Coronary artery (tissue), 2 donors: ENCODE data around the gene DLGAP5.
A peak's percentile ranks its signal among the peaks of the same experiment; 100 is the strongest.

Experiments
- DNase-seq: peaks from one replicate; pipeline ENCODE4 v3.0.0-alpha.2; 2017; ENCODE audit warnings: low spot score
- H3K27ac ChIP-seq, 2 donors: fragments of 200-600 bp; sonication (generic); one replicate each; pipeline ENCODE4 v1.5.1; 2016 to 2019
- H3K4me3 ChIP-seq: fragments of 200-600 bp; sonication (generic); 2 replicates; pipeline ENCODE4 v1.5.1; 2016; ENCODE audit warnings: mild to moderate bottlenecking, moderate library complexity
- TF ChIP-seq, protein P1 (sequence below): fragments of 200-600 bp; sonication (generic); IDR thresholded peaks from one replicate; pipeline ENCODE4 v1.5.1; 2019; ENCODE audit warnings: antibody characterized with exemption

DLGAP5 gene

GRCh38 chr14:55139141-55139540 lies 52.2 kb downstream of the DLGAP5 start:
- DNase-seq: no peak
- Histone ChIP-seq H3K4me3 (no peak overlapping the region), H3K27ac (no peak overlapping the region)
- TF ChIP-seq, protein P1, sequence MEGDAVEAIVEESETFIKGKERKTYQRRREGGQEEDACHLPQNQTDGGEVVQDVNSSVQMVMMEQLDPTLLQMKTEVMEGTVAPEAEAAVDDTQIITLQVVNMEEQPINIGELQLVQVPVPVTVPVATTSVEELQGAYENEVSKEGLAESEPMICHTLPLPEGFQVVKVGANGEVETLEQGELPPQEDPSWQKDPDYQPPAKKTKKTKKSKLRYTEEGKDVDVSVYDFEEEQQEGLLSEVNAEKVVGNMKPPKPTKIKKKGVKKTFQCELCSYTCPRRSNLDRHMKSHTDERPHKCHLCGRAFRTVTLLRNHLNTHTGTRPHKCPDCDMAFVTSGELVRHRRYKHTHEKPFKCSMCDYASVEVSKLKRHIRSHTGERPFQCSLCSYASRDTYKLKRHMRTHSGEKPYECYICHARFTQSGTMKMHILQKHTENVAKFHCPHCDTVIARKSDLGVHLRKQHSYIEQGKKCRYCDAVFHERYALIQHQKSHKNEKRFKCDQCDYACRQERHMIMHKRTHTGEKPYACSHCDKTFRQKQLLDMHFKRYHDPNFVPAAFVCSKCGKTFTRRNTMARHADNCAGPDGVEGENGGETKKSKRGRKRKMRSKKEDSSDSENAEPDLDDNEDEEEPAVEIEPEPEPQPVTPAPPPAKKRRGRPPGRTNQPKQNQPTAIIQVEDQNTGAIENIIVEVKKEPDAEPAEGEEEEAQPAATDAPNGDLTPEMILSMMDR: no peak

DNA sequence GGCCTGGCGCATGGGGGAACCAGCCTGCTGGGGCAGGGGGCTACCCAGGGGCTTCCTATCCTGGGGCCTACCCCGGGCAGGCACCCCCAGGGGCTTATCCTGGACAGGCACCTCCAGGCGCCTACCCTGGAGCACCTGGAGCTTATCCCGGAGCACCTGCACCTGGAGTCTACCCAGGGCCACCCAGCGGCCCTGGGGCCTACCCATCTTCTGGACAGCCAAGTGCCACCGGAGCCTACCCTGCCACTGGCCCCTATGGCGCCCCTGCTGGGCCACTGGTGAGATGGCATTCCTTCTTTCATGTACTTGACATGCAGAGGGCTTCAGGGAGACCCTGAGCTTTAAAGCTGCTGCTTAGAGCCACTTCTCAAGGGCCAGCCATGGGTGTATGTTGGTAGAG lies 53.3 kb downstream of the DLGAP5 start:
- H3K27ac ChIP-seq: peak overlapping the region; percentile 44 to 78
- TF ChIP-seq, protein P1: no peak
- no peak for DNase-seq
- H3K4me3 ChIP-seq: peak overlapping the region; percentile 61

DNA sequence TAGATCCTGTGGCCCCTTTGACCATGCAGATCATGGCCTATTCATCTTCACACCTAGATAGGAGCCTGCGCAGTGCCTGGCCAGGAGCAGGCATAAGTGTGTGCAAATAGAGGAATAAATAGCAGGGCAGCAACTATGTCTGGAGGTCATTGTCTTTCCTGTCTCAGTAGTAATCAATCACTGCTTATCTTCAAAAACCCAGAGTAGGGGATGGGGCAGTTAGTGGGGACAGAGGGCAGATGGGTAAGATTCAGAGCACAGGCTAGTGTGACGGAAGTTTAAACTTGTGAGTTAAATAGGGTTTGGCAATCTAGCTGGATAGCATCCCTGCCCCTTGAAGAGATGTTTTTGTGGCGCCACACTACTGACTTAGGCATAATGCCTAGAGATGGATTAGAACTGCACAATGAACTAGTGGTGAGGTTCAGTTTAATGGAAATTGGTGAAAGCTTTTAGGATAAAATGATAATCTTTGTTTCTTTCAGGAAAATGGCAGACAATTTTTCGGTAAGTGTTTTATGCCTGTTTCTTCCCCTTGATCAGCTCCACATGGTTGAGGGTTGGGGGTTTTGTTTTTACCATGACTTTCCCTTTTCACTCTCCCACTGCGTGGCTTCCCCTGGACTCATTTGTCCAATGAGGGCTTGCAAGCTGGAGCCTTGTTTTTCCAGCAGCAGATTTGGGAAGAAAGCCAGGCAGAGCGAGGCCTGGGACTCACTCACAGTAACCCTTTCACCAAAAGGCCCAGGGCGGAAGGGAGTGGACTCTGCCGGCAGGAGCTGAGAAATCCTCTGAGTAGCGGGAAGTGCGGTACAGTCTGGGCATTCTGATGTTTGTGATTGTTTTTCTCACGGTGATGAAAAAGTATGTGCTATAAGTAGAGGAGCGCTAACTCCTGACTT lies 54.2 kb downstream of the DLGAP5 start:
- peak overlapping the region; percentile 44 to 78 for H3K27ac ChIP-seq
- peak overlapping the region; percentile 61 for H3K4me3 ChIP-seq
- TF ChIP-seq, protein P1: no peak
- peak; percentile 85 for DNase-seq

GRCh38 chr14:55136241-55136640 lies 55.1 kb downstream of the DLGAP5 start:
- H3K4me3 ChIP-seq: no peak overlapping the region
- peak overlapping the region; percentile 44 to 78 for H3K27ac ChIP-seq
- TF ChIP-seq, protein P1: no peak
- no peak for DNase-seq

GRCh38 chr14:55133416-55133815 lies 58.0 kb downstream of the DLGAP5 start:
- TF ChIP-seq, protein P1: no peak
- H3K4me3 ChIP-seq: peak overlapping the region; percentile 12
- peak overlapping the region in 1 of 2 donors; percentile 5 for H3K27ac ChIP-seq
- DNase-seq: no peak

- Histone ChIP-seq H3K4me3 (peak overlapping the region; percentile 97), H3K27ac (peak overlapping the region in 1 of 2 donors; percentile 29)
- TF ChIP-seq, protein P1: no peak
- DNase-seq: no peak
Measured at GRCh38 chr14:55131370-55132137, 59.8 kb downstream of the DLGAP5 start.
